ENCODE measurements around the gene CSNK1A1L. TPM values are rescaled to one million over a fixed set of nuclear protein-coding genes. Genes with fewer than 3 reads are reported as not detected.
A peak's percentile ranks its signal among the peaks of the same experiment; 100 is the strongest.

The CSNK1A1L gene
- polyA plus RNA-seq, 1 donor (not counting 4 experiments of a cell fraction or from before 2014, with no cell fraction given), result not detected

DNA sequence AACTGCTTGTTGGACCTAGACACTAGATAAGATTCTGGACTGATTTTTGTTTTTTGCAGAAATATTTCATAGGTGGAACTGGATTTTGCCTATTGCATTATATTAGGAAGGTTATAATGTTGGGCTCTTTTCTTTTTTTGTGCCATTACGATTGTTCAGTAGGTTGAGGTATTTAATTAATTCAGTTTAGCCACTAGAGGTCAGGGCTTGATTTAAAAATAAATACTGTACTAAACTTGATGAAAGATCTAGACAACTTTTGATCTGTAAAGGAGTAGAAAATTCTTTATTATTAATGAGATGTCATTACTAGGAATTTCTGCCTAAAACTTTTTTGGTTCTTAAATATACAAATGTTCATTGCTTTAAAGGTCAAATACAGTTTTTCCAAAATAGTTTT, 30.8 kb downstream of the CSNK1A1L start:
- Histone ChIP-seq H2AFZ (ENCODE audit: control insufficient read depth, low read length) (no peak overlapping the region), H3K79me2 (ENCODE audit: control insufficient read depth, insufficient read depth, low read length) (no peaks in the 10 kb centered on the region), H3K27me3 (ENCODE audit: control insufficient read depth, extremely low read depth, insufficient read depth, low read length) (no peaks in the 10 kb centered on the region), H3K4me2 (ENCODE audit: control insufficient read depth, extremely low read depth, insufficient read depth, low read depth, low read length) (no peak overlapping the region), H3K36me3 (ENCODE audit: control insufficient read depth in 2 of 2, extremely low read depth in 1 of 2, insufficient read depth in 2 of 2, low read length in 2 of 2) (no peaks in the 10 kb centered on the region), H3K4me1 (ENCODE audit: control insufficient read depth, extremely low read depth, insufficient read depth, low read length) (no peaks in the 10 kb centered on the region), H3K9me3 (ENCODE audit: control insufficient read depth, low read depth, low read length) (no peaks in the 10 kb centered on the region), H3K27ac (ENCODE audit: control insufficient read depth, insufficient read depth, low read length) (no peak overlapping the region), H3K4me3 (ENCODE audit: control insufficient read depth in 2 of 3, extremely low read depth in 1 of 3, insufficient read depth in 2 of 3, low read depth in 1 of 3, low read length in 3 of 3) (no peak overlapping the region), H3K9ac (ENCODE audit: control insufficient read depth, extremely low read depth, insufficient read depth, low read length) (no peak overlapping the region), H3K9me1 (ENCODE audit: control insufficient read depth, extremely low read depth, insufficient read depth, low read length) (no peaks in the 10 kb centered on the region), H4K20me1 (ENCODE audit: control insufficient read depth, extremely low read depth, insufficient read depth, low read length) (no peaks in the 10 kb centered on the region)
- dilution Hi-C loops (cut with MboI; ENCODE audit: extremely low pct_ligation_motif_present, low sequenced_read_pairs), result no loop called here
- TF ChIP-seq, protein P1, sequence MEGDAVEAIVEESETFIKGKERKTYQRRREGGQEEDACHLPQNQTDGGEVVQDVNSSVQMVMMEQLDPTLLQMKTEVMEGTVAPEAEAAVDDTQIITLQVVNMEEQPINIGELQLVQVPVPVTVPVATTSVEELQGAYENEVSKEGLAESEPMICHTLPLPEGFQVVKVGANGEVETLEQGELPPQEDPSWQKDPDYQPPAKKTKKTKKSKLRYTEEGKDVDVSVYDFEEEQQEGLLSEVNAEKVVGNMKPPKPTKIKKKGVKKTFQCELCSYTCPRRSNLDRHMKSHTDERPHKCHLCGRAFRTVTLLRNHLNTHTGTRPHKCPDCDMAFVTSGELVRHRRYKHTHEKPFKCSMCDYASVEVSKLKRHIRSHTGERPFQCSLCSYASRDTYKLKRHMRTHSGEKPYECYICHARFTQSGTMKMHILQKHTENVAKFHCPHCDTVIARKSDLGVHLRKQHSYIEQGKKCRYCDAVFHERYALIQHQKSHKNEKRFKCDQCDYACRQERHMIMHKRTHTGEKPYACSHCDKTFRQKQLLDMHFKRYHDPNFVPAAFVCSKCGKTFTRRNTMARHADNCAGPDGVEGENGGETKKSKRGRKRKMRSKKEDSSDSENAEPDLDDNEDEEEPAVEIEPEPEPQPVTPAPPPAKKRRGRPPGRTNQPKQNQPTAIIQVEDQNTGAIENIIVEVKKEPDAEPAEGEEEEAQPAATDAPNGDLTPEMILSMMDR (optimal IDR thresholded peaks at IDR 0.05 in 1 of 3, IDR thresholded peaks at IDR 0.05 in 1 of 3, conservative IDR thresholded peaks at IDR 0.05 in 1 of 3; ENCODE audit: extremely low read depth in 1 of 3, insufficient read depth in 2 of 3, low read length in 3 of 3), result peak in 1 of 3 experiments; percentile 16
- no peak for TF ChIP-seq EZH2 (IDR thresholded peaks at IDR 0.05; ENCODE audit: low read length)
- FAIRE-seq, result no peak
- DNase-seq (ENCODE audit: low read depth, low spot score), result no peak

DNA sequence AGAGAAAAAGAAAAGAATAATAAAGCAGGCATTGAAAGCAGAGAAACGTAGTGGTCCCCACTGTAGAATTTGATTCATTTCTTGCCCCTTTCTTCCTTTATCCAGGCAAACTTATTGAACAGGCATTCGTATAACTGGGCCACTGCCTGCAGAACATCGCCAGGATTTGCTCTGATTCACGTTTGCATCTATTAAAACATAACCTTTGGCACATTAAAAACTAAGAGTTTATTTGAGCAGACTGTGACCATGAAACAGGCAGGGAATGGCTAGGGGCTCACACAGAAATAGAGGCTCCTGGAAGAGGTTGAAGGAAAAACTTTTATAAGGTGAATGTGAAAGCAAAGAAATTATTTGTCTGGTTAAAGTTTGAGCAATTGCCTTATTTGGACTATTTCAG, 33.4 kb downstream of the CSNK1A1L start:
- Histone ChIP-seq H3K4me1 (ENCODE audit: control insufficient read depth, extremely low read depth, insufficient read depth, low read length) (no peaks in the 10 kb centered on the region), H3K36me3 (ENCODE audit: control insufficient read depth in 2 of 2, extremely low read depth in 1 of 2, insufficient read depth in 2 of 2, low read length in 2 of 2) (no peaks in the 10 kb centered on the region), H3K9ac (ENCODE audit: control insufficient read depth, extremely low read depth, insufficient read depth, low read length) (no peak overlapping the region), H3K4me2 (ENCODE audit: control insufficient read depth, extremely low read depth, insufficient read depth, low read depth, low read length) (no peak overlapping the region), H3K27ac (ENCODE audit: control insufficient read depth, insufficient read depth, low read length) (no peak overlapping the region), H3K27me3 (ENCODE audit: control insufficient read depth, extremely low read depth, insufficient read depth, low read length) (no peaks in the 10 kb centered on the region), H3K4me3 (ENCODE audit: control insufficient read depth in 2 of 3, extremely low read depth in 1 of 3, insufficient read depth in 2 of 3, low read depth in 1 of 3, low read length in 3 of 3) (no peak overlapping the region), H2AFZ (ENCODE audit: control insufficient read depth, low read length) (no peak overlapping the region), H4K20me1 (ENCODE audit: control insufficient read depth, extremely low read depth, insufficient read depth, low read length) (no peaks in the 10 kb centered on the region), H3K9me1 (ENCODE audit: control insufficient read depth, extremely low read depth, insufficient read depth, low read length) (no peaks in the 10 kb centered on the region), H3K9me3 (ENCODE audit: control insufficient read depth, low read depth, low read length) (no peaks in the 10 kb centered on the region), H3K79me2 (ENCODE audit: control insufficient read depth, insufficient read depth, low read length) (no peaks in the 10 kb centered on the region)
- no peak for DNase-seq (ENCODE audit: low read depth, low spot score)
- no peak for FAIRE-seq
- dilution Hi-C loops (cut with MboI; ENCODE audit: extremely low pct_ligation_motif_present, low sequenced_read_pairs), result no loop called here
- TF ChIP-seq, protein P1 (optimal IDR thresholded peaks at IDR 0.05 in 1 of 3, IDR thresholded peaks at IDR 0.05 in 1 of 3, conservative IDR thresholded peaks at IDR 0.05 in 1 of 3; ENCODE audit: extremely low read depth in 1 of 3, insufficient read depth in 2 of 3, low read length in 3 of 3), result no peak
- TF ChIP-seq EZH2 (IDR thresholded peaks at IDR 0.05; ENCODE audit: low read length), result no peak

All from keratinocyte (primary cell).